ENCODE results near the gene SBK2. TPM values are rescaled to one million over a fixed set of nuclear protein-coding genes. Genes with fewer than 3 reads are reported as not detected.
"Not testable (repeated sequence)": the region's sequence is repeated elsewhere in the genome, so short reads cannot be mapped to it uniquely, and the experiment has no call there.

SBK2 gene
- total RNA-seq, 1 donor from 2014 or later: not detected

- DNase-seq: no peak
Measured at GRCh38 chr19:55498246-55498840, 38.6 kb downstream of the SBK2 start.

GRCh38 chr19:55497763-55498162 lies 39.2 kb downstream of the SBK2 start:
- DNase-seq: no peak

- DNase-seq: not testable (repeated sequence)
Measured at GRCh38 chr19:55496820-55497219, 40.1 kb downstream of the SBK2 start.

- DNase-seq: no peak
Measured at GRCh38 chr19:55495646-55496349, 41.1 kb downstream of the SBK2 start.

GRCh38 chr19:55494172-55494761 lies 42.7 kb downstream of the SBK2 start:
- peak; percentile 65 for DNase-seq

- no peak for DNase-seq
Measured at GRCh38 chr19:55493645-55494171, 43.2 kb downstream of the SBK2 start.

GRCh38 chr19:55493052-55493644 lies 43.8 kb downstream of the SBK2 start:
- no peak for DNase-seq

- no peak for DNase-seq
Measured at GRCh38 chr19:55492362-55492944, 44.5 kb downstream of the SBK2 start.

GRCh38 chr19:55491546-55492360 lies 45.2 kb downstream of the SBK2 start:
- no peak for DNase-seq

- DNase-seq: no peak
Measured at GRCh38 chr19:55490478-55491432, 46.2 kb downstream of the SBK2 start.

- no peak for DNase-seq
Measured at GRCh38 chr19:55489711-55490477, 47.0 kb downstream of the SBK2 start.

GRCh38 chr19:55488986-55489710 lies 47.8 kb downstream of the SBK2 start:
- no peak for DNase-seq

GRCh38 chr19:55487924-55488687 lies 48.8 kb downstream of the SBK2 start, which contains the start of gene SSC5D:
Gene SSC5D (plus strand): TSS chr19:55488436. CDS start chr19:55488590, 154 bp downstream.
- DNase-seq: no peak

- DNase-seq: peak; percentile 95
Measured at GRCh38 chr19:55486971-55487923, 49.7 kb downstream of the SBK2 start.

GRCh38 chr19:55486043-55486970 lies 50.6 kb downstream of the SBK2 start:
- DNase-seq: peak; percentile 38

GRCh38 chr19:55485439-55486011 lies 51.4 kb downstream of the SBK2 start:
- DNase-seq: no peak
